Adrenal gland (tissue), 5 donors: ENCODE measurements around the gene OR7A10.

Experiments
- POLR2A ChIP-seq, 2 donors: fragments of 450-650 bp; IDR thresholded peaks; one replicate each; pipeline ENCODE4 v1.6.1; 2017; ENCODE audit warnings: antibody characterized with exemption in 2 of 2, mild to moderate bottlenecking in 2 of 2, moderate library complexity in 1 of 2
- TF ChIP-seq, protein P1 (sequence below), 6 experiments: fragments of 450-650 bp in 4 of 6; fragments of 200-600 bp in 2 of 6; sonication (generic) in 1 of 6; IDR thresholded peaks; 1 replicate in 5 of 6; 2 replicates in 1 of 6; pipeline versions ENCODE4 v1.5.1 to v1.8.0; 2016 to 2021; ENCODE audit warnings: antibody characterized with exemption in 6 of 6, mild to moderate bottlenecking in 2 of 6, moderate library complexity in 1 of 6
- donor health status: DM: no; HTN: no; CAD: no.

DNA sequence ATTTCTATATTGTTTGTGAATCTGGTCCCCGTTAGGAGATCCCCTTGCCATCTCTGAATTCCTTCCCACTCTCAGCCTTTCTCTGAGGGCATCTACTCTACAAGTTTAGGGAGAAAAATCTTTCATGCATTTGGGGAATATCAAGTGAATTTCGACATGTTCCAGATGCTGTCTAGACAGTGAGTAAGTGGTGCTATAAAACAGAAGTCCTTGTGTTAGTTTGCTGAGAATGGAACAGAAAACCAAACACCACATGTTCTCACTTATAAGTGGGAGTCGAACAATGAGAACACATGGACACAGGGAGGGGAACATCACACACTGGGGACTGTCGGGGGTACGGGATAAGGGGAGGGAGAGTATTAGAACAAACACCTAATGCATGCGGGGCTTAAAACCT, 5.1 kb downstream of the OR7A10 start:
- TF ChIP-seq POLR2A (IDR thresholded peaks at IDR 0.05), result no peak
- TF ChIP-seq, protein P1, sequence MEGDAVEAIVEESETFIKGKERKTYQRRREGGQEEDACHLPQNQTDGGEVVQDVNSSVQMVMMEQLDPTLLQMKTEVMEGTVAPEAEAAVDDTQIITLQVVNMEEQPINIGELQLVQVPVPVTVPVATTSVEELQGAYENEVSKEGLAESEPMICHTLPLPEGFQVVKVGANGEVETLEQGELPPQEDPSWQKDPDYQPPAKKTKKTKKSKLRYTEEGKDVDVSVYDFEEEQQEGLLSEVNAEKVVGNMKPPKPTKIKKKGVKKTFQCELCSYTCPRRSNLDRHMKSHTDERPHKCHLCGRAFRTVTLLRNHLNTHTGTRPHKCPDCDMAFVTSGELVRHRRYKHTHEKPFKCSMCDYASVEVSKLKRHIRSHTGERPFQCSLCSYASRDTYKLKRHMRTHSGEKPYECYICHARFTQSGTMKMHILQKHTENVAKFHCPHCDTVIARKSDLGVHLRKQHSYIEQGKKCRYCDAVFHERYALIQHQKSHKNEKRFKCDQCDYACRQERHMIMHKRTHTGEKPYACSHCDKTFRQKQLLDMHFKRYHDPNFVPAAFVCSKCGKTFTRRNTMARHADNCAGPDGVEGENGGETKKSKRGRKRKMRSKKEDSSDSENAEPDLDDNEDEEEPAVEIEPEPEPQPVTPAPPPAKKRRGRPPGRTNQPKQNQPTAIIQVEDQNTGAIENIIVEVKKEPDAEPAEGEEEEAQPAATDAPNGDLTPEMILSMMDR (IDR thresholded peaks at IDR 0.05), result no peak
